Myocyte (in vitro differentiated cells): ENCODE measurements around the gene SOX2. TPM values are rescaled to one million over a fixed set of nuclear protein-coding genes. Genes with fewer than 3 reads are reported as not detected.

Experiments used
- DNase-seq: peaks from one replicate; pipeline ENCODE4 v3.0.0-alpha.2; 2012; ENCODE audit warnings: low read depth
- total RNA-seq: library from RNA; depleted of rRNA; stranded (reverse); fragments of >200 nt; gene quantifications from 2 replicates; pipeline ENCODE4 v1.2.3, GENCODE V29; 2014

Gene SOX2
- total RNA-seq, 1 donor from 2014 or later, result not detected

- no peak for DNase-seq
Measured at GRCh38 chr3:181722156-181722555, 10.4 kb downstream of the SOX2 start.

- no peak for DNase-seq
Measured at GRCh38 chr3:181722766-181723425, 11.2 kb downstream of the SOX2 start.

GRCh38 chr3:181723625-181724191 lies 12.0 kb downstream of the SOX2 start:
- DNase-seq, result no peak

- DNase-seq, result no peak
Measured at GRCh38 chr3:181724192-181724965, 12.7 kb downstream of the SOX2 start.

- no peak for DNase-seq
Measured at GRCh38 chr3:181725131-181725731, 13.5 kb downstream of the SOX2 start.

- no peak for DNase-seq
Measured at GRCh38 chr3:181725830-181726229, 14.1 kb downstream of the SOX2 start.

DNA sequence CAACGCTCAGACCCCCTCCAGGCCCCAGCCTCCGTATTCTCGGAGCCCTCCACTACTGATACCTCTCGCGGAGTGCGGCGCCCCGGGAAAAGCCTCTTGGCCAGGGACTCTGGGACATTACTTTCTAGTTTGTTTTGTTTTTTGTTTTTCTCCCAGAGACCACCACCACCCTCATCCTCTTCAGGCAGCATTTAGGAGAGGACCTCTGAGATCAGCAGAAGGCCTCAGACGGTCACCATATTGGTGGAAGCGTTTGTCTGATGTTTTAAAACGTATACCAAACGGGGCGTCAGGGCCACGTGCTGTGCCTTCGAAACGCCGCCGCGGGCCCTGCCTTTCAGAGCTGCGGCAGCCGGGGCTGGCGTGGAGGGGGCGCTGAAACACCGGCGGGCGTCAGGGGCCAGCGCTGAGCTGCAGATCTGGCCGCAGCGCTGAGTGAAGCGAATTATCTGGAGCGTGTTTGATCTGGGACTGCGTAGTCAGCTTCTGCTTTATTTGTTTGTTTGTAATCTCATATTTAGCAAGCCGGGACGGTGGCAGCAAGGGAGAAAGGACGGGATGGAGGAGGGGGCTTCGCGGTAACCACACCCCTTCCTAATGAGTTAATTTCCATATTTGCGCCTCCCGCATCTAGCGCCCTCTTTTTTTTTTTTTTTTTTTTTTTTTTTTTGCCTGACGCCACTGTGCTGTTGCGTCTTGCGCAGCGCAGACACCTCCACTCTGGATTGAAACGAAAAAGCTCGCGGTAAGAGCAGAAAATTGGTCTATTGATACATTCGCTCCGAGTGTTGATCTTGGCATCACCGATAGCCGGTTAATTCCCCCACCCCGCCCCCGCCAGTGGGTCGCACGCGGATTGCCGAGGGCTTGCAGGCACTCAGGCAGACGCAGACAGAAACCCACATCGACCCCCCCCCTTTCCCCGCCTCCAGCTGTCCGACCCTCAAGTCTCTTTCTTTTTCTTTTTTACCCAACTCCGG lies 14.9 kb downstream of the SOX2 start:
- DNase-seq, result no peak

- DNase-seq, result no peak
Measured at GRCh38 chr3:181727341-181728032, 15.8 kb downstream of the SOX2 start.

- DNase-seq, result no peak
Measured at GRCh38 chr3:181728470-181729340, 17.0 kb downstream of the SOX2 start.

DNA sequence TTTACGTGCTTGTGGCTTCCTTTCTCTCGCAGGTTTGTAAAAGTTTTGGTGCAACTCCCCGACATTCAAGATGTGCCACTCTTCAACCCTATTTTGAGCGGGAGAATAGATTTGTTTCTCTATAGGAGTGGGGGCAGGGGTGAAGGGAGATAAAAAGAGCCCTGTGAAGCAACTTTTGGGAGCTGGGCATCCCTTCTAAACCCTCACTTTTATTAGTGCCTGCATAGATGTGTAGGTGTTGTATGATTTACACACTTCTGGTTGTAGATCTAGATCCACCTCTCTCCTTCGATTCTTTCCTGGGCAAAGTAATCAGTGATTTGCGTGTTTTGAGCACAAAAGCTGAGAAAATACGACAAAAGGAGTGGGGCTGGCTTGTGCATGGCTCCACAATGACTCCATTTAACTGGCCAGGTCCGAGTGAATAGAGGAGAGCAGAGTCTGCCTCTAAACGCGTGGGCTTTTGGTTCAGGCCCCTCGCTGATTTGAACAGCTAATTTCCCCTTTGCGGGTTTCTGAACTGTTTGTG lies 17.7 kb downstream of the SOX2 start:
- no peak for DNase-seq

GRCh38 chr3:181730316-181730715 lies 18.6 kb downstream of the SOX2 start:
- DNase-seq, result no peak

- no peak for DNase-seq
Measured at GRCh38 chr3:181730934-181731333, 19.2 kb downstream of the SOX2 start.

- DNase-seq, result no peak
Measured at GRCh38 chr3:181735911-181736310, 24.2 kb downstream of the SOX2 start.

DNA sequence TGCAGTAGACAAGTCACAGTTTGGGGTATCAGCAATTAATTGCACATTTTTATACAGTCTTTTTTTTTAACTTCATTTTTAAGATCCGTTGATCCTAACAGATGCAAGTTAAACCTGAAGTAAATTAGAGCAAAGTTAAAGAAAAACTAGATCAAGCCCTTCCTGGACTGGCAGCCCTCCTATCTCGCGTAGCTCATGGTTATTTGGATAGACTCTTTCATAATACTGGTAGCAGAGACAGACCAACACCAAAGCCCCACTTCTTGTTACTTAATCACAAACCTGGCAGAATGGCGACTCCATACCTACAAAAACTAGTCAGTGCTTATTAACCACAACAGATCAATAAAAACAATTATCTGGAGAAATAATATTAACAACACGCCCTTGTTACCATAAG lies 26.8 kb downstream of the SOX2 start:
- DNase-seq, result no peak

- peak; percentile 4 for DNase-seq
Measured at GRCh38 chr3:181739628-181740027, 27.9 kb downstream of the SOX2 start.

DNA sequence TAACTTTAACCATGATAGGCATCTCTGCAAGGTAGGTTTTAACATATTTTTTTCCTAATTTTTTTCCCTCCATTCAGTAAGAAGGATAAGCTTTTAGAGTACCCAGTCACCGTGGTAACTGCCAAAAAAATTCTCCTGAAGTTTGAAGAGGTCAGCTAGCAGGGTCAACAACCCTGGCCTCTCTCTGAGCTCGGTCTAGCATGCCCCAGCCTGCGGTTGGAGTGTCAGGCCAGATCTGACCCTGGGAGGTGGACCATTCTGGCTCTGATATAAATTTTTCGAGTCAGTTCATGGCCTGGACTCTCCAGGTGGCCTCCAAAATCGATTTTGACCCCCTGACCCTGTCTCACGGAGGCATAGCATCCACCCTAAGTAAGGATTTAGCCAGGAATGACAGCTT lies 29.7 kb downstream of the SOX2 start:
- no peak for DNase-seq

DNA sequence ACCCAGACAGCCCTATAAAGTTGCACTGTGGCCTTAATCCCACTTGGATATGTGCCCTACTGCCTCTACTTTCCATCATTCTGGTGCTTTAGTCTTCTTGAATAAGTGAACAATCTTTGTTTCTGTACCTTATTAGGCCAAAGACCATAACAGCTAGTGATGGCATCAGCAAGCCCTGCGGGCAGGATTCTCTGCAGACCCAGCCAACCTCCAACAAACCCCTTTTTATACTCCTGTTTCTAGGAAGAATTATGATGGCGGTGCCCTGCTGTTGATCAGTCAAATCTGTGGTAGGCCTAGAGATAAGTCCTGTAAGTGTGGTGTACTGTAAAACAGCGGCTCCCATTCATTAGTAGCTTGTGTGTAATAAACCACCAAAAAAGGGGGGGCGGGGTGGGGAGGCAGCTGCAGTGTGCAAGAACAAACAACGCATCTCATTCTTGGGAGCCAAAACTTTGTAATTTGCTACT lies 40.5 kb downstream of the SOX2 start:
- no peak for DNase-seq

DNA sequence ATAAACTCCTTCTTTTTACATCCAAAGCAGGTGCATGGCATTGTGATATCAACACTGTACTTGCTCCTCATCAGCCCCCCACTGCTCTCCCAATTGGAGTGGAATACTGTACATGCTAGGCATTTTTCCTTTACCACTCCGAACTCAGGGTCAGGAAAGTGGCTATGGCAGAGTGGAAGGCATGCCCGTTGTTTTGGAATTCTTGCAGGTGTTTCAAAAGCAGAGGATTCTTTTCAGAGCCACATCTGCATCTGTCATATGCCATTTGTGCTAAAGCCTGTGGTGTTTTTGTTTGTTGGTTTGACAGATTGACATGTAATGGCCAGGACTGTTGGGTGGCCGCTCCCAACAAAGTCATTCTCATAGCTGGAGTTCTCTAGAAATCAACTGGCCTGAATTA lies 41.7 kb downstream of the SOX2 start:
- DNase-seq, result no peak

DNA sequence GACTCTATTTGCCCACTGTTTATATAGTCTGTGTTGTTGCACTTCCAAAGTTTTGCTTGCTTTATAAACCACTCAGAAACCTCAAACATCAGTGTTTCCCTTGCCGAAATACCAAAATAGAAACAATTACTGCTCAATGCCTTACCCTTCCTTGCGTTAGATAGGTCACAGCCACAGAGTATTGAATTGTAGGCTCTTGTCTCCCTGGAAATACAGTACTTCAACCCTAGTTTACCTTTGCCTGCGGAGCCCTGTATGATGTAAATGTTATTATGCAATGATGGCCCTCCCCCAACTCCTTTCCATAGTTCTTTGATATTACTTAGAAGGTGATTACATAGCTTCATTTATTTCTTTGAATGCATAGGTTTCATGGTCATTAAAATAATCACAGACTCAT lies 44.2 kb downstream of the SOX2 start:
- DNase-seq, result no peak
